CD4-positive, alpha-beta T cell treated with Interleukin-21 for 1 hour (primary cell): Measurements from ENCODE around the gene IGF2R.

Experiments
- DNase-seq: peaks from one replicate; pipeline ENCODE4 v3.0.0-alpha.2; 2020

Gene IGF2R

GRCh38 chr6:160147146-160147536 is 178.3 kb downstream of the IGF2R start:
- no peak for DNase-seq

- DNase-seq: no peak
Measured at GRCh38 chr6:160154471-160154870, 185.6 kb downstream of the IGF2R start.

- no peak for DNase-seq
Measured at GRCh38 chr6:160156842-160157241, 188.0 kb downstream of the IGF2R start.

- DNase-seq: no peak
Measured at GRCh38 chr6:160160450-160160849, 191.6 kb downstream of the IGF2R start.
